Fibroblast of skin of back (primary cell): ENCODE measurements around the gene RPH3AL.
"Not testable (repeated sequence)": the region's sequence is repeated elsewhere in the genome, so short reads cannot be mapped to it uniquely, and the experiment has no call there.

Source experiments
- DNase-seq: peaks from one replicate; pipeline ENCODE4 v3.0.0-alpha.2; 2013

Gene RPH3AL

DNA sequence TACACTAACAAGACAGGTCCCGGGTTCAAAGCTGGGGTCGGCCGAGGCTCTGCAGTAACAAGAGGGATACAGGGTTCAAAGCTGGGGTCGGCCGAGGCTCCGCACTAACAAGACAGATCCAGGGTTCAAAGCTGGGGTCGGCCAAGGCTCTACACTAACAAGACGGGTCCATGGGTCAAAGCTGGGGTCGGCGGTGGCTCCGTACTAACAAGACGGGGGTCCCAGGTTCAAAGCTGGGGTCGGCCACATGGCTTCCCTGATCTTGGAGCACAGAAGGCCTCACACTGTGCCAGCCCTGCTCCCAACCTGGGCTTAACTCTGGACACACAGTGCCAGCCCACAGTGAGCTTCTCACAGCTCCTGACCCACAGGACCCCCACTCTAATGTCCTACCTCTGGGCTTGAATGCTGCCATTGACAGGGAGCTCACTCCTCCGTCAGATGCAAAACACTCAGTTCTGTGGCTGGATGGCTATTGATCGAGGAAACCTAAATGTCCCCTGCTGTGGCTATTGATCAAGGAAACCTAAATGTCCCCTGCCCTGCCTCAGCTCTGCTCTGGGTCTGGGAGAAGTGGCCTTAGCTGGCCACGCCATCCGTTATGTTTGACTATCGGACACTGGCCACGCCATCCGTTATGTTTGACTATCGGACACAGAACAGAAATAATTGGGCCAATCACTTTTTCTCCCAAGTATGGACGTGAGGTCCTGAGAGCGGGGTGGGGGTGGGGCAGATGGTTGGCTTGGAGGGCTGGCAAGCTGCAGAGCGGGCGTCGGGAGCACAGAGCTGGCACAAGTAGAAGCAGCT, 116.6 kb downstream of the RPH3AL start:
- DNase-seq: no peak

DNA sequence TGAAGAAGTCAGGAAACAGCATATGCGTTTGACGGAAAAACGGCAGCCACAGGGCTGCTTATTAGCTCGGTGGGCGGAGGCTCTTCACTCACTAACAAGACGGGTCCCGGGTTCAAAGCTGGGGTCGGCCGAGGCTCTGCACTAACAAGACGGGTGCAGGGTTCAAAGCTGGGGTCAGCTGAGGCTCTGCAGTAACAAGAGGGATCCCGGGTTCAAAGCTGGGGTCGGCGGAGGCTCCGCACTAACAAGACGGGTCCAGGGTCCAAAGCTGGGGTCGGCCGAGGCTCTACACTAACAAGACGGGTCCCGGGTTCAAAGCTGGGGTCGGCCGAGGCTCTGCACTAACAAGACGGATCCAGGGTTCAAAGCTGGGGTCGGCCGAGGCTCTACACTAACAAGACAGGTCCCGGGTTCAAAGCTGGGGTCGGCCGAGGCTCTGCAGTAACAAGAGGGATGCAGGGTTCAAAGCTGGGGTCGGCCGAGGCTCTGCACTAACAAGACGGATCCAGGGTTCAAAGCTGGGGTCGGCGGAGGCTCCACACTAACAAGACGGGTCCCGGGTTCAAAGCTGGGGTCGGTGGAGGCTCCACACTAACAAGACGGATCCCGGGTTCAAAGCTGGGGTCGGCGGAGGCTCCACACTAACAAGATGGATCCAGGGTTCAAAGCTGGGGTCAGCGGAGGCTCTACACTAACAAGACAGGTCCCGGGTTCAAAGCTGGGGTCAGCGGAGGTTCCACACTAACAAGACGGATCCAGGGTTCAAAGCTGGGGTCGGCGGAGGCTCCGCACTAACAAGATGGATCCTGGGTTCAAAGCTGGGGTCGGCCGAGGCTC, 117.4 kb downstream of the RPH3AL start:
- not testable (repeated sequence) for DNase-seq

DNA sequence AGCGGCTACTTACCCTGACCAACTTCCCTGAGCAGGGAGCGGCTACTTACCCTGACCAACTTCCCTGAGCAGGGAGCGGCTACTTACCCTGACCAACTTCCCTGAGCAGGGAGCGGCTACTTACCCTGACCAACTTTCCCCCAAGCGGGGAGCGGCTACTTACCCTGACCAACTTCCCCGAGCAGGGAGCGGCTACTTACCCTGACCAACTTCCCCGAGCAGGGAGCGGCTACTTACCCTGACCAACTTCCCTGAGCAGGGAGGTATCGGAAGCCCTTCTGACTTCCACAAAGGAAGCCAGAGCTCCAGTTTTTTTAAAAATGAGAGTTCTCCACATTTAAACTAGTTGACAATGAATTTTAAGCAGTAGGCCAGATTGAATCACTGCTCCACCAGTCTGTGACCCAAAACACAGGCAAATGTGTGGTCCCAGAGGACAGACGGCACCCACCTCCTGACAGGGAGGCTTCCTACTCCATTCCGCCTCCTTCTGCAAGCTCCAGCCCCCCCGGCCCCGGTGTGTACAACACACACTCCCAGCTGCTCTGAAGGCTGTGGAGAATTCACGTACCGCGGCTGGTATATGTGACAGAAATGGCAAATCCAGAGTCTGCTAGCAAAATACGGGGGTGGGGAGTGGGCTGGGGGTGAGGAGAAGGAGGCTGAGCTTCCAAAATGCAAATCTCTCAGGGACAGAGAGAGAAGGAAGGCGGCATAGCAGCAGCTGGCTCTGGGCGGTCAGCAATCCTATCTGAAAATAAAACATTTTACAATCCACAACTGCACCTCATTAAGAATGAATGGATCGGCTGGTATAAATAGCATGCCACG, 118.2 kb downstream of the RPH3AL start:
- not testable (repeated sequence) for DNase-seq

DNA sequence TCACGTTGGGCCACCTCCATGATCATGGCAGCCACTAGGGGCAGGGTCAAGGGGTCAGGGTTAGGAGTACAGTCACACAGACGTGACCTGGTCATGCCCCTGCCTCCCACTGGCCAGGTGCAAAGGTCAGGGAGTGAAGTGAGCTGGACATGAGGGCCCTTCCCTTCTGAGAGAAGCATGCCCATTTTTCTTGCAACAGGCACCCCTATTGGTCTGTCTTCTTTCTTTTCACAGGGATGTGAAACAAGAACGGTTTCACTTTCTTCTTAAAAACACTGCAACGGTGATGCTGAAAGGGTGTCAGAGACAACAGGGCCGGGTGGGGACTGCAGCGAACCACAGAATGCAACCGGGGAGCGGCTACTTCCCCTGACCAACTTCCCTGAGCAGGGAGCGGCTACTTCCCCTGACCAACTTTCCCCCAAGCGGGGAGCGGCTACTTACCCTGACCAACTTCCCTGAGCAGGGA, 119.1 kb downstream of the RPH3AL start:
- DNase-seq: no peak

DNA sequence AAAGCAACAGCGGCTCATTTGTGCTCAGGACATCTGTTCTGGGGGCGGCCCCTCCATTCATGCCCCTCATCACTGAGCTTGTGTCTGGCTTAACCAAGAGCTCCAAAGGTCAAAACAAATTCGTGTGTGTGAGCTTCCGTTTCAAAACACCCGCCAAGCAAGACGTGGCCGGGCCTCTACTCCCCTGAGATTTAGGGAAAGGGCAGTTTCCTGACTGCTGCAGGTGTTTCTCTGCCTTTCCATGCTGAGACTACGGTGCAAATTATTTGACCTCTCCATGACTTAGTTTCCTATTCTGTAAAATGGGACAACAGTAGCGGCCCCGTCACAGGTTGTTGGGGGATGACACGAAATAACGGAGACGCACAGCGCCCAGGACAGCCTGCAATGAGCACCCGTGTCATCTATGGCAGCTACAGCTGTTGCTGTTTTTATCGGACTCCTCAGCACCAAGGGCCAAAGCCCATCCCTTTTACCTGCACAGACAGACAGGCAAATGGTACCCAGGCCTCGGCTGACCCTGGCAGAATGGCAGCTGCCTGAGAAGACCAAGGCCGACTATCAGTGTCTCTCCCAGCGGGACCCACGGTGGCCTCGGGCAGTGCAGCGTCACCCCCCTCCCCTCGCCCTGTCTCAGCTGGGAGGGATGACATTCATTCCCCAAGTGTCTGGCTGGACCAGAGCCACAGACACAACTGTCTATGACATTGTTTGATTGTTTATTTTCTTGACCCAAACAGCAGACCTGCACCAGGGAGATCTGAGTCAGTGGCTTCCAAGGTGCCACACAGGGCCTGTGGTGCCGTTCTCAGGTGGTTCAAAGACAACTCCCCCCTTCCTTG, 120.4 kb downstream of the RPH3AL start:
- DNase-seq: no peak

DNA sequence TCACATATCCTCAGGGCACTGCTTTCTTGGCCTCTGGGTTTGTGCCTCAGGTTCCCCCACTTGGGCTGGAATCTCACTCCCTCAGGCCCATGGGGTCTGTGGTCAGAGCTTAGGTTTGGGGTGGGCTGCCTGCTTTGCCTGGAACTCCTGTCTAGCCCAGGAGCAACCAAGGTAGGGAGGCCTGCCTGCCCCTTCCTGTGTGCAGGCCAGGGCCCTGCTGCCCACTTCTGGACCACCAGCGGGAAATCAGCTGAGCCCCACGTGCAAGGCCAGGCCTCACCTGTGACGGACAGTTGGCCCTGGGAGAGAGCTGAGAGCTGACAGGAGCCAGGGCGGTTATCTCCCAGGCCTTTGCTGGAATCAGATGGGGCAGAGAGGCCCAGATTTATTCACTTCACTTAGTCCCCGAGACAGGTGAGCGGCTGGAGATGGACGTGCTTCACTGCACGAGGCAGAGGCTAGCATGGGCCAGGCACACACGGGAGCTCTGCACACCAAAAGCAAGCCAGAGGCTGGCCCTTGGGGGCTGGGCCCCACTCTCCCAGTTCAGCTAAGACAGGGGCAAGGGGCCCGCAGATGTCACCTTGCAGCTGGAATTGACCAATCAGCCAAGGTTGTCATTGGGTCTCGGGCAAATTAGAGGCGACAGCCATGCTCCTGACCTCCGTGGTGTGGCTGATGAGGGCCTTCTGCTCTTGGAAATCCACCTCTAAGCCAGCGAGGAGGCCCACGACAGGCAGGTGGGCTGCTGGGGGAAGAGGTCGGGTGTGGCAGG, 121.2 kb downstream of the RPH3AL start:
- no peak for DNase-seq

DNA sequence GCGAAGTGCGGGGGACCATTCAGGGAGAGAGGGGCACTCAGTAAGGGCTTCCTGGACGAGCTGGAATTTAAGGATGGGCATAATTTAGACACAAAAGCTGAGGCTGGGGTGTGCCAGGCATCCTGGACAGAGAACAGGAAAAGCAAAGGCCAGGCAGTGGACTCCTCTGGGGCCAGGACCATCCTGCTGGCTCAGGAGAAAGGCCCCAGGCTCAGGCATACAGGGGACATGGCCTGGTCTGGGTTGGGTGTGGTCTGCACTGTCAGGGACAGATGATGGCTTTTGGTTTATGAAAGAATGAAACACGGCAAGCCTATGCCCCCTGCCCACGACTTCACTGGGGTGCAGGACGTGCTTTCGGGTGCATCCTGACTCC, 122.2 kb downstream of the RPH3AL start:
- no peak for DNase-seq

DNA sequence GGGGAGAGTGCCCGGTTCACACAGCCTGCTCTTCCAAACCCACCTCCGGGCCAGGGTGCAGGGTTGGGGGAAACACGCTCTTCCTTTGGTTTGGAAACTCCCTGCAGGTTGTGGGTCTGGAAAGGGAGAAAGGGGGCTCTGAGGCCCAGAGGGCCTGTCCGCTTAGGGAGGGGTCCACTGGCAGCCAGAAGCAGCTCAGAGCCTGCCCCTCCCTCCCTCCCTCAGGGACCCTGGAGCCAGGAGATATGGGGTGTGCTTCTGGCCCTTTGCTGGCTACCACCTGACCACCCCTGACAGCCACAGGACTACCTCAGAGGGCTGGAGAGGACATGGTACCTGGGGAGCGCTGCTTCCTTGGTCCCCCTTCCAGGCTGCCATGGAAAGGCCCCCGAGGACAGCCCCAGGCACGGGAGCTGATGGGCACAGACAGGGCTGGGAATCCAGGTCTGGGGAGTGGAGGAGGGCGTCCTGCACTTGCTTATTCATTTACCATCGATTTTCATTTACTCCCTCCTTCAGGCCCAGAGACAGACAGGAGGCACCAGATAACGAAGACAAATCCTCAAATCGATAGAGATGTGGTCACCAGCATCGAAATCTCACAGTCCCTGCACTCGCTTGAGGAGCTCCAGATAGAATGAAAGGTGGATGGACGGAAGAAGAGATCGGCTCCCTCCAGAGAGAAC, 122.8 kb downstream of the RPH3AL start:
- no peak for DNase-seq

DNA sequence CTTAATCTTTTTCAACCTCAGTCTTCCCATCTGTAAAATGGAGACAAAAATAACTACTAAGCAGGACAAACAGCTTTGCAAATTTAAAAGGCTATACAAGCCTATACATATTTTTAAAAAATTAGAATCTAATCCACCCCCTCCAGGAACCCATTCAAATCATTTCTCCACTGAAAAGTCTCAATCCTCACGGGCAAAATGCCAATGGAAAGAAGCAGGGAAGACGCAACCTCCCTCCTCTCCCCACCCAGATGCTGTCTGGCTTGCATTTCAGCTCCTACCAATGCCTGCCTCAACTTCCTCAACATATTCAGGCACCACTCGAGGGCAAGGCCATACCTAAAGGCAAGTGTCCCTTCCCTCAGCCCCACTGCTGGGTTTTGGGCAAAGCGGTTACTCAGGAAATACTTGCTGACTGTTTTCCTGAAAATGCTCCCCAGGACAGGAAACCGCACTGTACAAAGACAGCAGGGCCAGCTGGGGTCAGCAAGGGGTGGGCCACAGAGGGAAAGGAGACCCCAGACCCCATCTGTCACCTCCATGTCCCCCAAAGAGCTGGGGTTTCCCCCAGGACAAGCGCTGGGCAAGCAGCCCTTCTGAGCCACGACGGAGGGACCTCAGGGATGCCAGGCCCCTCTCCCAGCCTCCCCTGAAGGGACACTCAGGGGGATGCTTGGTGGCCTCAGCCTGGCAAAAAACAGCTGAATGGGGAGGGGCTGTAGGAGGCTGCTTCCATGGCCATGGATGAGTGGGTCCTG, 123.5 kb downstream of the RPH3AL start:
- peak; percentile 46 for DNase-seq

DNA sequence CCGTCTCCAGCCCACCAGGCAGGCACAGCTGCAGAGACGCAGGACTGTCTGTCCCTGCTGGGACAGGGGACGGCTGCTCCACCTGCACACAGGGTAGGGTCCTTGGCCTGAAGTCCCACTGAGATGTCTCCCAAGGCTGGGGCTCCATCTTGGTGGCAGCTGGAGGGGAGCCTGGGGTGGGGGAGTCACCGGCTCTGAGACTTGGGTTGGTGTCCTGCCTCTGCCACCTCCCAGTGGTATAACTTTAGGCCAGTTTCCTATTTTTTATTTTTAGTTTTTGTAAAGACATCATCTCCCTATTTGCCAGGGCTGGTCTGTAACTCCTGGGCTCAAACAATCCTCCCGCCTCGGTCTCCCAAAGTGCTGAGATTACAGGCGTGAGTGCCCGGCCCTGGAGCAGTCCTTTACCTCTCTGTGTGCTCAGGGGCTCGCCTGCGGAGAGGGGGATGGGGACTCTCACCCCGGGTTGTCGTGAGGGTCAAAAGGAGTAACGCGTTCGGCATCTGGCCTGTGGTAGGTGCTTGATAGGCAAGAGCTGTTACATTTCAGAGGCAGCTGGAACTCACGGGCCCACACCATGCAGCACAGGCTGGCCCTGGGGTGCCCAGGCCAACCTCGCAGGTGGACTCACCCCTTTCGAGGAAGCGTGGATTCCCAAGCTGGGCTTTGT, 124.5 kb downstream of the RPH3AL start:
- DNase-seq: no peak

DNA sequence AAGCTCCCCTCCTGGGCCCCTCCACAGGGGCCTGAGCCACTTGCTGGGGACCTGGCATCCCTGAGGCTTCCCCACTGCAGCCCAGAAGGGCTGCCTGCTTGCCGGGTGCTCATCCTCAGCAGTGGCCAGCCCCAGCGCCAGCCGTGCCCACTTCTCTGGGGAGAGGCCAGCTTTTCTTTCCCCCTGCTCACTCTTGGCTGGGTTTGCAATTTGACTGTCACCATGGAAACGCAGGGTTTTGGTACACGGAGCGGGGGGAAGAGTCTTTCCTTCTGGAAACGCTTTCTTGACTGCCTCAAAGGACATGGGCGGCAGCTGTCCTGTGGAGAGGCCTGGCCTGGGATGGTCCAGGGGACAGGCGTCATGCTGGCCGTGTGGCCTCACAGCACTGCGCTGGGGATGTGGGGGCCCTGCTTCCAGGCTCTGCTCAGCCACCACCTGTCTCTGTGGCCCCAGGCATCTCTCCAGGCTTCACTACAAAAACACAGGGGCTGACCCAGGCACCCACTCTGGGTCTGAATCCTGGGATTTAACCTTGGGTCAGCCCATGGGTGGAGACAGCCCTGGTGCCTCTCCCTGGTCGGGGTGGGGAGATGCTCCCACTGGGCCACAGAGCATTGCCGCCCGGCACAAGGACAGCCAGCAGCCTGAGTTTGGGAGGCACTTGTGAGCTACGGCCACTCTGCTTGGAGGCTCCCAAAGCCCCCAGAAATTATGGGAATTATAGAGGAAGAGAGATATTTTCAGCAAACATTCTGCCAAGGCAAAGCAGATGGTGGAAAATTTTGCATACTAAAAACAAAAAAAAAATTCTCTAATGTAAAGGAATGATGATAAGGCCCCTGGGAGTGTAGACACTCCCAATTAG, 125.3 kb downstream of the RPH3AL start:
- no peak for DNase-seq

DNA sequence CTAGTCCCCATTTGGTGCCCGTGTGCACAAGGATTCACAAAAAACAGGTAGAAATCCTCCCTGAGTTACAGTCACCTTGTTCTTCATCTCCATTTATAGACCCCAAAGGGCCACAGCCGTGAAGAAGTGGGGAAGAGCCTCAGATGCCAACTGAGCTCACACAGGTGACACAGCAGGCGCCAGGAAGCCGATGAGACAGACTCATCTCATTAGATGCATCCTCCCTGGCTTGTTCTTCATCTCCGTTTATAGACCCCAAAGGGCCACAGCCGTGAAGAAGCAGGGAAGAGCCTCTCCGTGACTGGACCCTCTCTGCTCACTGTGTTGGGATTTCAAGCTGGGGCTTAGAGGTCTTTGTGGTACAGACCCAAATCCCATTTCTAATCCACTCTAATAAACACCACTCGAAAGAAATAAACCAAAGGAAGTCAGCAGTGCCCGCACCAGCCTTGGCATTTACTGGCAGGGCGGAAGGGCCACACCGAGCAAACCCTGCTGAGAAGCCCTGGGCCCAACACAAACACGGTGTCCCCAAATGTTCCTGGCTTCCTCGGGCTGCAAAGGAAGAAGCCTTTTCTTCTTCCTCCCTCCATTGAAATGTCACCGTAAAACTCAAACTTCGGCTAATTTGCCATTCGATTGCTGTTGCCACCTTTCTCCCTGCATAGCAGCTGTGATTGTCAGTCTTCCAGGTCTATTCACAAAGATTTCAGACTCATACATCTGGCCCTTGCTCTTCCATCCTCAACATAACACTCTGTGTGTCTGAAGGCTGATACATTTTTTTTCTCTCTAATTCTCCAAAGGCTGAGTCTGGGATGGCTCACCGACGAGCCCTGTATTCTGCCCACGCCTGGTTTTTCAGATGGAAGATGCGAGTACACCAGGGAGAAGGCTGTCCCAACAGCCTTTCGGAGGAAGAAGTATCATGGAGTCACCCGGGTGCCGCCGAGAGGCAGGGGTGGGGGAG, 126.2 kb downstream of the RPH3AL start:
- DNase-seq: no peak

DNA sequence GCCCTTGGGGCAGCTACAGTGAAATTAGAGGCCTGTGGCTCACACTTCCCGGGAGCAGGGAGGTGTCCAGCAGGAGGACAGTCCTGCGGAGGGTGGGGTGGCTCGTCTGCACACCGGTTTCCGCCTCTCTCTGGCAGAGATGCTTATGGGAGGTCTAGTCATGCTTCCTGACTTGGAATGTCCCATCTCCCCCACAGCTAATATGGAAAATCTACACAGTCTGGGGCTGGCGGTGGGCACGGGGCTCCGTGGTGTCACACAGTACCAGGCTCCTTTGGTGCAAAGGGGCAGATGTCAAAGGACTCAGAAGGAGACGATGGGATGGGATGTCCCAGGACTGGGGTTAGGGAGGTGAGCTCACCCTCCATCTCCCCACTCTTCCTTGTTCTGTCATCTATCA, 127.1 kb downstream of the RPH3AL start:
- no peak for DNase-seq

DNA sequence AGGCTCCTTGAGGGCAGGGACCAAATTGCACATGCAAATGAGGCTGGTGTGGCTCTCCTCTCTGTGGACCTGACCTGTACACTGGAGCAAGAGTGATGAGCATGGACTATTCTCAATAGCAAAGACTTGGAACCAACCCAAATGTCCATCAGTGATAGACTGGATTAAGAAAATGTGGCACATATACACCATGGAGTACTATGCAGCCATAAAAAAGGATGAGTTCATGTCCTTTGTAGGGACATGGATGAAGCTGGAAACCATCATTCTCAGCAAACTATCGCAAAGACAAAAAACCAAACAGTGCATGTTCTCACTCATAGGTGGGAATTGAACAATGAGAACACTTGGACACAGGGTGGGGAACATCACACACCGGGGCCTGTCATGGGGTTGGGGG, 128.0 kb downstream of the RPH3AL start:
- not testable (repeated sequence) for DNase-seq

DNA sequence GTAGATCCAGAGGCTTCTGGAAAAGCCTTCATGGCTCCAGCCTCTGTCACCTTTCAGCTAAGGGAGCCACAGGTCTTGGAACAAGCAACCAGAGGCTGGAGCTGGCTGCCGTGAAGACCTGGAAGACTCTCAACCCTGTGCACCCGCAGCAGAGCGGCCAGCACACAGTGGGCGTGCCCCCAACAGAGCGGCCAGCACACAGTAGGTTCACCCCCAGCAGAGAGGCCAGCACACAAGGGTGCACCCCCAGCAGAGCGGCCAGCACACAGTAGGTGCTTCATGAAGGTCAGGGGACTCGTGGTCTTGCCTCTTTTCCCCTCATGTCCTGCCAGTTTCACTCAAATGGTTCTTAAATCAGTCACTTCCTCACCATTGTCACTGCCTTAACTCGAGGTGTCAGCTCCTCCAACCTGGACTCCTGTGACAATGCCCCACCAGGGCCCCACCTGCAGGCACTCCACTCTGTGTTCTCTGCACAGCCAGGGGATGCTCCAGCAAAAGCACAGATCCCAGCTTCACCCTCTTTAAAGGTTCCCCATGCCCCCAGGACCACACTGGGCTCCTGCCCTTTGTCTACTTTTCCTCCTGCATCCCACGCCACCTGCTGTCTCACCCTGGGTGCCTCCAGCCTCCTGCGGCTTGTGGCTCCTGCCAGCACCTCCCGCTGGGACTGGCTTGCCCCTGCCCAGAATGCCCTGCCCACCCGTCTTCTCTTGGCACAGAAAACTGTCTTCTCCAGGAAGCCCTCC, 128.7 kb downstream of the RPH3AL start:
- no peak for DNase-seq

DNA sequence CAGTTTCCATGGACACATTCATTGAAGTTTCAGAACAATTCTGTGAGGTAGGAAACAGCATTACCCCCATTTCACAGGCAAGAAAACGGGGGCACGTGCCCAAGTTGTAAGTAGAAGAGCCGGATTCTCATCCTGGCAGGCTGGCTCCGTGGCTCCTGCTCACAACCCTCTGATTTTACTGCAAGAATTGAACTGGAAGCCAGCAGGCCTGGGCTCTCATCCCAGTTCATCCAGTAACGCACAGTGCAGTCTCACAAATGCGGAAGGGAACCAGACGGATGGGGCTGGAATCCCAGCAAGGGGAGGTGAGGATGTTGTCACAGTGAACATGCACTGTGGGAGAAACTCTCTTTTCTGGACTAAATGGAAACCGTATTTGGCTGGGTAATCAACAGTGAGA, 130.4 kb downstream of the RPH3AL start:
- DNase-seq: no peak
